HEK293T (cell line): Measurements from ENCODE around the gene GXYLT2.

ENCODE experiments used
- CTCF ChIA-PET: fragments of 350-600 bp; formaldehyde crosslinking; extraction: SDS; loops from one replicate; lab custom pipeline; 2021; ENCODE audit warnings: antibody characterized with exemption, inconsistent platforms; lab: Yijun Ruan, JAX
- POLR2A ChIA-PET: fragments of 350-600 bp; formaldehyde crosslinking; extraction: SDS; loops from one replicate; lab custom pipeline; 2020; ENCODE audit warnings: antibody characterized with exemption, inconsistent platforms; lab: Yijun Ruan, JAX
- DNase-seq: peaks from one replicate; pipeline ENCODE4 v3.0.0; 2012; ENCODE audit warnings: mixed read lengths; ENCODE audit errors: extremely low spot score
- ARNT ChIP-seq: fragments of 450-650 bp; IDR thresholded peaks from 2 replicates; pipeline ENCODE4 v1.6.1; 2017; ENCODE audit warnings: mild to moderate bottlenecking
- BHLHE40 ChIP-seq: fragments of 450-650 bp; IDR thresholded peaks from 2 replicates; pipeline ENCODE4 v1.6.1; 2016; ENCODE audit warnings: mild to moderate bottlenecking, moderate library complexity, borderline replicate concordance
- CTBP1 ChIP-seq: fragments of 450-650 bp; IDR thresholded peaks from 2 replicates; pipeline ENCODE4 v1.6.1; 2016; ENCODE audit warnings: borderline replicate concordance
- FOXA1 ChIP-seq: fragments of 450-650 bp; IDR thresholded peaks from 2 replicates; pipeline ENCODE4 v1.6.1; 2016; ENCODE audit warnings: mild to moderate bottlenecking
- FOXK2 ChIP-seq: fragments of 450-650 bp; IDR thresholded peaks from 2 replicates; pipeline ENCODE4 v1.6.1; 2016; ENCODE audit warnings: mild to moderate bottlenecking
- FOXM1 ChIP-seq: fragments of 450-650 bp; IDR thresholded peaks from 2 replicates; pipeline ENCODE4 v1.6.1; 2017; ENCODE audit warnings: mild to moderate bottlenecking, borderline replicate concordance
- HDGF ChIP-seq: fragments of 450-650 bp; IDR thresholded peaks from 2 replicates; pipeline ENCODE4 v1.6.1; 2017; ENCODE audit warnings: antibody characterized with exemption, borderline replicate concordance
- L3MBTL2 ChIP-seq: fragments of 450-650 bp; conservative IDR thresholded peaks from 2 replicates; pipeline ENCODE4 v1.6.1; 2016; ENCODE audit warnings: mild to moderate bottlenecking
- LEF1 ChIP-seq: fragments of 450-650 bp; IDR thresholded peaks from 2 replicates; pipeline ENCODE4 v1.6.1; 2017; ENCODE audit warnings: mild to moderate bottlenecking, borderline replicate concordance
- NFRKB ChIP-seq: fragments of 450-650 bp; IDR thresholded peaks from 2 replicates; pipeline ENCODE4 v1.6.1; 2016; ENCODE audit warnings: mild to moderate bottlenecking, moderate library complexity
- PKNOX1 ChIP-seq: fragments of 450-650 bp; IDR thresholded peaks from 2 replicates; pipeline ENCODE4 v1.6.1; 2016
- SP1 ChIP-seq: fragments of 450-650 bp; IDR thresholded peaks from 2 replicates; pipeline ENCODE4 v1.6.1; 2017
- SUZ12 ChIP-seq: fragments of 450-650 bp; IDR thresholded peaks from 2 replicates; pipeline ENCODE4 v1.6.1; 2016; ENCODE audit warnings: mild to moderate bottlenecking
- TARDBP ChIP-seq: fragments of 450-650 bp; IDR thresholded peaks from 2 replicates; pipeline ENCODE4 v1.6.1; 2016
- ZNF384 ChIP-seq: fragments of 450-650 bp; IDR thresholded peaks from 2 replicates; pipeline ENCODE4 v1.6.1; 2016

The GXYLT2 gene

GRCh38 chr3:72901840-72902239, 14.0 kb downstream of the GXYLT2 start:
- no peak for TF ChIP-seq LEF1
- no peak for TF ChIP-seq BHLHE40
- no peak for TF ChIP-seq ZNF384
- TF ChIP-seq HDGF = no peak
- TF ChIP-seq PKNOX1 = no peak
- TF ChIP-seq ARNT = no peak
- no peak for TF ChIP-seq NFRKB
- TF ChIP-seq SP1 = no peak
- TF ChIP-seq FOXK2 = no peak
- no peak for TF ChIP-seq CTBP1
- POLR2A ChIA-PET = no interaction called here
- DNase-seq = no peak
- CTCF ChIA-PET = no interaction called here

GRCh38 chr3:72903004-72903403, 15.2 kb downstream of the GXYLT2 start:
- DNase-seq = no peak
- ChIA-PET CTCF (no interaction called here), POLR2A (no interaction called here)
- TF ChIP-seq TARDBP (no peak), LEF1 (no peak)

GRCh38 chr3:72904163-72904562, 16.3 kb downstream of the GXYLT2 start:
- POLR2A ChIA-PET = no interaction called here
- CTCF ChIA-PET = no interaction called here
- peak; percentile 37 for DNase-seq
- TF ChIP-seq FOXM1 (no peak), CTBP1 (peak; percentile 94), BHLHE40 (no peak), ZNF384 (peak; percentile 29; the same call in 1 of the 2 replicates), PKNOX1 (peak; percentile 96), TARDBP (0 out of 2 replicates have a peak, but pooled peaks have one; percentile 16), ARNT (peak; percentile 93), LEF1 (no peak), FOXK2 (no peak), HDGF (no peak)

- TF ChIP-seq BHLHE40 (no peak), FOXA1 (no peak), TARDBP (no peak), FOXK2 (no peak)
- no peak for DNase-seq
- POLR2A ChIA-PET = interaction anchor here (1.1 kb wide), 1 partner anchor 8 kb away, joined by 3 read pairs; no protein-coding TSS in a partner anchor
- CTCF ChIA-PET = no interaction called here
These were observed 18.3 kb downstream of the GXYLT2 start for GRCh38 chr3:72906154-72906553.

- ChIA-PET POLR2A (no interaction called here), CTCF (interaction anchor here (0.6 kb wide), 1 partner anchor 19 kb away, joined by 4 read pairs; no protein-coding TSS in a partner anchor)
- no peak for TF ChIP-seq HDGF
- TF ChIP-seq LEF1 = no peak
- no peak for TF ChIP-seq SUZ12
- DNase-seq = no peak
These were observed 19.4 kb downstream of the GXYLT2 start for GRCh38 chr3:72907131-72907711.

GRCh38 chr3:72907731-72908620, 20.1 kb downstream of the GXYLT2 start:
- TF ChIP-seq SUZ12 (no peak), FOXA1 (no peak)
- no peak for DNase-seq
- ChIA-PET CTCF (interaction anchor here (0.6 kb wide), 1 partner anchor 19 kb away, joined by 4 read pairs; no protein-coding TSS in a partner anchor), POLR2A (interaction anchor here (0.7 to 0.9 kb wide), 2 partner anchors 8 to 20 kb away, joined by 3 read pairs; partner anchors contain the start of gene GXYLT2)

- DNase-seq = no peak
- ChIA-PET POLR2A (no interaction called here), CTCF (interaction anchor here (1.1 kb wide), 1 partner anchor 14 kb away, joined by 3 read pairs; no protein-coding TSS in a partner anchor)
- TF ChIP-seq CTBP1 (no peak), SP1 (no peak), TARDBP (no peak), SUZ12 (no peak), ARNT (no peak), NFRKB (no peak), FOXM1 (no peak), L3MBTL2 (no peak), LEF1 (no peak), FOXA1 (no peak), PKNOX1 (no peak), FOXK2 (no peak), BHLHE40 (no peak), HDGF (no peak)
These were observed 21.7 kb downstream of the GXYLT2 start for GRCh38 chr3:72909591-72909990.
